Activated CD8-positive, alpha-beta memory T cell treated with anti-CD3 and anti-CD28 coated beads for 48 hours (primary cell): ENCODE measurements around the gene B9D1.
A peak's percentile ranks its signal among the peaks of the same experiment; 100 is the strongest.

Experiments
- DNase-seq, 3 experiments: peaks; one replicate each; pipeline ENCODE4 v3.0.0-alpha.2; 2020; ENCODE audit warnings: low read depth in 2 of 3, low spot score in 2 of 3

B9D1 gene

GRCh38 chr17:19377602-19378415, 15.3 kb upstream of the B9D1 start:
- DNase-seq: peak; percentile 78 to 95 (median 89)

GRCh38 chr17:19376811-19377210, 14.3 kb upstream of the B9D1 start:
- DNase-seq: no peak

GRCh38 chr17:19375732-19376131, 13.2 kb upstream of the B9D1 start:
- DNase-seq: no peak

- DNase-seq: no peak
These were observed 11.6 kb upstream of the B9D1 start for GRCh38 chr17:19374136-19374535.

- DNase-seq: no peak
These were observed 10.5 kb upstream of the B9D1 start for GRCh38 chr17:19372866-19373504.

GRCh38 chr17:19372439-19372838, 9.9 kb upstream of the B9D1 start:
- DNase-seq: no peak

- no peak for DNase-seq
These were observed 9.5 kb upstream of the B9D1 start for GRCh38 chr17:19372011-19372370.

- no peak for DNase-seq
These were observed 8.9 kb upstream of the B9D1 start for GRCh38 chr17:19371259-19372010.

GRCh38 chr17:19370493-19370960, 8.0 kb upstream of the B9D1 start:
- no peak for DNase-seq

GRCh38 chr17:19369846-19370492, 7.4 kb upstream of the B9D1 start:
- no peak for DNase-seq

- no peak for DNase-seq
These were observed 6.7 kb upstream of the B9D1 start for GRCh38 chr17:19369107-19369778.

- DNase-seq: no peak
These were observed 5.7 kb upstream of the B9D1 start for GRCh38 chr17:19368229-19368628.

- DNase-seq: no peak
These were observed 4.1 kb upstream of the B9D1 start for GRCh38 chr17:19366637-19366972.

- DNase-seq: no peak
These were observed 3.5 kb upstream of the B9D1 start for GRCh38 chr17:19365833-19366636.

- DNase-seq: no peak
These were observed 2.9 kb upstream of the B9D1 start for GRCh38 chr17:19365499-19365817.

GRCh38 chr17:19364699-19365498, 2.4 kb upstream of the B9D1 start:
- no peak for DNase-seq

GRCh38 chr17:19363460-19364035, 1.0 kb upstream of the B9D1 start:
- no peak for DNase-seq

GRCh38 chr17:19363114-19363438, 553 bp upstream of the B9D1 start:
- DNase-seq: no peak

GRCh38 chr17:19361944-19362276, 613 bp downstream of the B9D1 start:
- DNase-seq: no peak
